HG03565 (cell line): ENCODE data around the gene ACTL6A.

Experiments
- ATAC-seq: cut with Tn5 transposase; IDR thresholded peaks from one replicate; pipeline ENCODE4 v1.9.1; 2021; ENCODE audit warnings: mild to moderate bottlenecking, moderate library complexity; ENCODE audit not compliant: unreplicated experiment

The ACTL6A gene

GRCh38 chr3:179589143-179589542 lies 26.4 kb downstream of the ACTL6A start:
- peak; percentile 52 for ATAC-seq

DNA sequence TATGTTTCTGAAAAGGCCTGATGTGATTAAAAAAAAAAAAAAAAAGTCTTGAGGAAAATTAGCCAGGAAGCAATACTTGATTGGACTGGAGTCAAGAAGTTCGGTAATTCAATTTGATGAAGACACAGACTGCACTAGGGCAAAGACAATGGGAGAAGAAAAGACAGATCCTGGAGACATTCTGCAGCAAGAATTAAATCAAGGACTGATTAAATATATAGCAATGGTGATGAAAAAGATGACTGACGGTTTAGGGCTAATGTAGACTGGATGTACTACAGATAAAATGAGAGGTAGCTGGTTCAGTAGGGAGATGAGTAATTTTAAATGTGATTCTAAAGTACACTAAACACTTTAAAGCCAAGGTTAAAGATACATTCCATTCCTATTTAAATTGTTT lies 27.9 kb downstream of the ACTL6A start:
- ATAC-seq, result no peak

GRCh38 chr3:179591313-179591712 lies 28.6 kb downstream of the ACTL6A start:
- ATAC-seq, result no peak

DNA sequence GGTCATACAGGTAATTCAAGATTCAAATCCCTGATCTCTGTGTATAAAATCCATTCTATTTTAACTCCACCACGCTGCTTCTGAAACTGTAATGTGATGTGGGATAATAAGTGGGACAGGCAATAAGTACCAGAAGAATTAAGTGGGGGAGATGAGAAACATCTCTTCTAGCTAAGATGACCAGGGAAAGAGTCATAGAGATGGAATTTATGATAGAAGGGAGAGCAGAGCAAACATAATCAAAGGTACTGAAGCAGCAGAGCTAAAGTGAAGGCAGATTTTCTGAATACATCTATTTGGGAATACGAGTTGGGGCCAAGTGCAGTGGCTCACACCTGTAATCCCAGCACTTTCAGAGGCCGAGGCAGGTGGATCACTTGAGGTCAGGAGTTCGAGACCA lies 36.8 kb downstream of the ACTL6A start:
- no peak for ATAC-seq

- no peak for ATAC-seq
These were observed 40.6 kb downstream of the ACTL6A start for GRCh38 chr3:179603321-179603720.

DNA sequence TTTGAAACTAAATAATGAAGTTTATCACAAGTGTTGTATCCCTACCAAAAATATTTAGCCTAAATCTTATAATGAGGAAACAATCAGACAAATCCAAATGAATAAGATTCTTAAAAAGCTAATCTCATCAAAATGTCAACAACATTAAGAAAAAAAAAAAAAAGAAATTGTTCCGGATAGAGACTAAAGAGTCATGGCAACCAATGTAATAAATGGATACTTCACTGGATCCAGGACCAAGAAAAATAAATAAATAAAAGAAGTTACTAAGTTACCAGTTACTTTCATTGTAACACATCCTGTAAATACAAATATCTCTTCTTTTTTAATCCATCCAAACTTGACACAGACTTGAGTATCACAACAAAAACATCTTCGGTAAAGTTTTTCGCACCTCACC lies 41.1 kb downstream of the ACTL6A start:
- ATAC-seq, result no peak

GRCh38 chr3:179604321-179605078 lies 41.8 kb downstream of the ACTL6A start, which contains the start of the genes MRPL47 and NDUFB5:
Gene MRPL47 (minus strand): TSS chr3:179604638. CDS start chr3:179604624, 14 bp downstream.
Gene NDUFB5 (plus strand): TSS chr3:179604794. CDS start chr3:179604816, 22 bp downstream.
- peak; percentile 92 for ATAC-seq

DNA sequence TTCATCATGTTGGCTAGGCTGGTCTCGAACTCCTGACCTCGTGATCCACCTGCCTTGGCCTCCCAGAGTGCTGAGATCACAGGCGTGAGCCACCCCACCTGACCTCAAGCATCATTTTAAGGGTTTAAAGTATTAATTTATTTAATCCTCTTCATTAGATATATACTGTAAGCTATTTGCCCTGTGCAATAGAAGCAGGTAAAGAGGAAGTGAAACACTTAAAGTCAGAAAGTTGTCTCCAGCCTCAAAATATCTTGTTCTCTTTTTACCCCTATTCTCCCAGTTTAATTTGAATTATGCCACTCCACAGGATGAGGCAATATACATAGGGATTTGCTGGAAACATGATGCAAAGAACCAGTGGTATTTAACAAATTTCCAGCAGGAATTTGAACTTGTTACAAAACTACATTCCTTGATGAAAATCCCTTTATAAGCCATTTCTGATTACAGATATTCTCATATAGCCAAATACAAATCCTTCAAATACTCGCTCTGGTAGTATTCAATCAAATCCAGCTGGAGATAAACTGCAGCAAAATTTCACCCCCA lies 43.9 kb downstream of the ACTL6A start:
- ATAC-seq, result peak; percentile 17

GRCh38 chr3:179608931-179609720 lies 46.4 kb downstream of the ACTL6A start:
- peak; percentile 56 for ATAC-seq

DNA sequence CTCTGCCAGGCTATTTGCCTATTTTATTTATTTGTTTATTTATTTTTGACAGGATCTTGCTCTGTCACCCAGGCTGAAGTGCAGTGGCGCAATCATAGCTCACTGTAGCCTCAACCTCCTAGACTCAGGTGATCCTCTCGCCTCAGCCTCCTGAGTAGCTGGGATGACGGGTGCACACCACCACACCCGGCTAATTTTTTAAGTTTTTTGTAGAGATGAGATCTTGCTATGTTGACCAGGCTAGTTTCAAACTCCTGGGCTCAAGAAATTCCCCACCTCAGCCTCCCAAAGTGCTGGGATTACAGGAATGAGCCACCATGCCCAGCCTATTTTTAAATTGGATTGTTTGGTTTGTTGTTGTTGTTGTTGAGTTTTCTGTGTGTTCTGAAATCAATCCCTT lies 47.3 kb downstream of the ACTL6A start:
- ATAC-seq, result no peak

- ATAC-seq, result no peak
These were observed 51.1 kb downstream of the ACTL6A start for GRCh38 chr3:179613807-179614206.

DNA sequence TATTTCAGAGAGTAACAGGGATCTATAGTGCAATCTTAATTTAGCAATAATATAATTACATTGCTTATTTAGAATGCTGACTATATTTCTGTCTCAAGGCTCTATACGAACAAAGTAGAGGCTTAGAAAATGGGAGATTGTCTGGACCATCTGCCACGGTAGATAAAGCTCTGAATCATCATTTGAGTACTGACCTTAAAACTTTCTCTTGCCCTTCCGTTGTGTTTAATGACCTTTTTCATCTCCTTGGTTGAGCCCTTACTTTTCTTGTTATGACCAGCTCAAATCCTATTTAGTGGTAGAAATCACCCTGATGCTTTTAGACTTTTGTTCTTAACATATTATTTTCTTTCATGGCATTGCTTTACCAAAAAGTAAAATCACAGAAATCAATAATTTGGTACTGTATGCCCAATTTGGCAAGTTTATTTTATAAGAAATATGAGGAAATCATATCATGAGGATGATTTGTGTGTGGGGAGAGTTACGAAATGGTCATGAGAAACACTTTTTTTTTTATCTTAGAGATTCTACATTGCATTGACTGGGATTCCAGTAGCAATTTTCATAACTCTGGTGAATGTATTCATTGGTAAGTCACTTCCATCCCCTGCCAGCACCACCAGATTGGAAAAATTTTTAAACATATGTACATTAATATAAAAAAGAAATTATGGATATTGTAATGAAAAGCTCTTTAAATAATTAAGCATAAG lies 52.9 kb downstream of the ACTL6A start:
- no peak for ATAC-seq

GRCh38 chr3:179622023-179622422 lies 59.3 kb downstream of the ACTL6A start:
- no peak for ATAC-seq

GRCh38 chr3:179624451-179624850 lies 61.7 kb downstream of the ACTL6A start:
- no peak for ATAC-seq

DNA sequence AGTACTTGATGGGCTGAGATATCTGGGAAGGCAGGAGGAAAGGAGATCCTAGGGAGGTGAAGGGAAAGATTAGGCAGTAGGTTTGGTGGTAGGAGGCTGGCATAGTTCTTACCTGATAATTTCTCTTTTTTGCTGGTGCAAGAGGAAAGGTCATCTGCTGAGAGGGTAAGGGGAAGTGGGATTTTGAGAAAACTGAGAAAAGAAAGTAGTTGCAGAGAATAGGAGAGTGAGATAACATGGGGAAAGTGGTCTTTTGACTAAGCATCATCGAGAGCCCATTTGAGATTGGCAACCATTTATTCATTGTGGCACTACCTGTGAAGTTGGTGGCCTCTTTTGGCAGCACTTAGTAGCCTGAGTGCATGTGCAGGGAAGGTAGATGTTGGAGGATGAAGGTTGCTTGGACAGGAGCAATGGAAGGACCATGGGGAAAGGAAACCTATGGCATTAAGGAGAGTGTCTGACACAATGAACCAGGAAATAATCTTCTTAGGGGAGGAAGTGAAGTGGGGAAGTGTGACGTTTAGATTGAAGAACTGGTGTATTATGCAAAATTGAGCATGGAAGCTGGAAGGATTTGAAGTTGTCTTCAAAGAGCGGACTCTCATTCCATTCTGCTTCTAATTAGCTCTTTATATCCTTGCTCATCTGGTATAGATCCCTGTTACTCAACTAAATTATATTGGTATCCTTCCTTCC lies 68.2 kb downstream of the ACTL6A start:
- no peak for ATAC-seq
